Amniotic stem cell (primary cell): Measurements from ENCODE around the gene PCP2.

Source experiments
- DNase-seq: peaks from one replicate; lab custom pipeline; 2025; lab: John Stamatoyannopoulos, UW

PCP2 gene

GRCh38 chr19:7633698-7634097 is at the start of gene PCP2:
Gene PCP2 (minus strand): TSS chr19:7633719. CDS start chr19:7633457, 262 bp downstream.
- DNase-seq: no peak

- DNase-seq: no peak
These were observed 48.8 kb upstream of the PCP2 start for GRCh38 chr19:7682175-7682855.

- peak; percentile 19 for DNase-seq
These were observed 48.0 kb upstream of the PCP2 start for GRCh38 chr19:7681340-7682174.

GRCh38 chr19:7680606-7681339 is 47.3 kb upstream of the PCP2 start, which contains the start of gene TRAPPC5:
Gene TRAPPC5 (plus strand): TSS chr19:7680833. CDS start chr19:7682254, 1,421 bp downstream.
- peak; percentile 57 for DNase-seq

- DNase-seq: no peak
These were observed 46.5 kb upstream of the PCP2 start for GRCh38 chr19:7679771-7680605.

GRCh38 chr19:7678971-7679751 is 45.6 kb upstream of the PCP2 start:
- DNase-seq: no peak

- no peak for DNase-seq
These were observed 44.3 kb upstream of the PCP2 start for GRCh38 chr19:7677669-7678311.

GRCh38 chr19:7676854-7677253 is 43.3 kb upstream of the PCP2 start, which contains the start of gene MCEMP1:
Gene MCEMP1 (plus strand): TSS chr19:7677090. CDS start chr19:7677121, 31 bp downstream.
- no peak for DNase-seq

GRCh38 chr19:7676376-7676775 is 42.9 kb upstream of the PCP2 start:
- no peak for DNase-seq

GRCh38 chr19:7674010-7675005 is 40.8 kb upstream of the PCP2 start:
- no peak for DNase-seq

- no peak for DNase-seq
These were observed 39.0 kb upstream of the PCP2 start for GRCh38 chr19:7672522-7672921.

GRCh38 chr19:7670790-7671189 is 37.3 kb upstream of the PCP2 start:
- no peak for DNase-seq

GRCh38 chr19:7670150-7670783 is 36.7 kb upstream of the PCP2 start:
- no peak for DNase-seq

GRCh38 chr19:7669641-7670040 is 36.1 kb upstream of the PCP2 start:
- no peak for DNase-seq

- DNase-seq: no peak
These were observed 35.3 kb upstream of the PCP2 start, which contains the start of gene RETN for GRCh38 chr19:7668842-7669241. Gene RETN (plus strand): TSS chr19:7669049. CDS start chr19:7669327, 278 bp downstream.

GRCh38 chr19:7665076-7665475 is 31.6 kb upstream of the PCP2 start:
- peak; percentile 15 for DNase-seq

- no peak for DNase-seq
These were observed 30.2 kb upstream of the PCP2 start for GRCh38 chr19:7663706-7664105.

- DNase-seq: no peak
These were observed 29.1 kb upstream of the PCP2 start for GRCh38 chr19:7662657-7663056.
